ENCODE data around the gene NAP1L4.
A peak's percentile ranks its signal among the peaks of the same experiment; 100 is the strongest.
"Not testable (repeated sequence)": the region's sequence is repeated elsewhere in the genome, so short reads cannot be mapped to it uniquely, and the experiment has no call there.

The NAP1L4 gene

GRCh38 chr11:2921261-2921660, 70.9 kb downstream of the NAP1L4 start:
- DNase-seq, result no peak

DNA sequence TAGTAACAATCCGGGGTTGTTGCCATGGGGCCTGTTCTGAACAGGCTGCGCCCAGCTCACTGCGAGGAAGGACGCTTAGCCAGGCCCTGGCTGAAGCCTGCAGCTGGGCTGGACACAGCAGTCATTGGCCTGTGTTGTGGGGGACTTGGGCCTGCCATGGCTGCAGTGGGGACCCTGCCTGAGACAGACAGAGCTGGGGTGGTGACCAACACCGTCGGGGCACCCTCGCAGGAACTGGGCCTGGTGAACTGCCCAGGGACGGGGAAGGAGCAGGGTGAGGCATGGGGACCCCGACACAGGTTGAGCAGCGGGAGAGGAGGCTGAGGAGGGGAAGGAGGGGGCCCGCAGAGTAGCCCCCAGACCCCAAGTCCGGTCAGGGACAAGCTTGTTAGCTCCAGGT, 71.8 kb downstream of the NAP1L4 start:
- DNase-seq, result no peak

DNA sequence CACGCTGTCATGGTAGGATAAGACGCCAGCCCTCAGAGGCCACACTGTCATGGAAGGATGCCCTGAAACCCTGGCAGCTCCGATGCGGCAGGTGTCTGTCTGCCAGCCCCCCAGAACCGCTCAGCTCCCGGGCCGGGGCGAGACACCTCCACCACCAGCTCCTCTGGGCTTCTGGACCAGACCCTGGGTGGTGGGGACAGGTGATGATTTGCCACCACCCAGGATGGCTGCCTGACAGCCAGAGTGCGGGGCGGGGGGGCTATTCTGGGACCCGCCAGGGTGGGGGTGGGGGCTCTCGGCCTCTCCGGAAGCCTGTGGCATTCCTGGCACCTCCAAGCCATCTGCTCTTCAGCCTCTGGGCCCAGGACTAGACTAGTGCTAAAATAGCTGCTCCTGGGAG, 72.3 kb downstream of the NAP1L4 start:
- no peak for DNase-seq

GRCh38 chr11:2919188-2919587, 72.9 kb downstream of the NAP1L4 start:
- no peak for DNase-seq

GRCh38 chr11:2917842-2918490, 74.2 kb downstream of the NAP1L4 start:
- DNase-seq, result no peak

DNA sequence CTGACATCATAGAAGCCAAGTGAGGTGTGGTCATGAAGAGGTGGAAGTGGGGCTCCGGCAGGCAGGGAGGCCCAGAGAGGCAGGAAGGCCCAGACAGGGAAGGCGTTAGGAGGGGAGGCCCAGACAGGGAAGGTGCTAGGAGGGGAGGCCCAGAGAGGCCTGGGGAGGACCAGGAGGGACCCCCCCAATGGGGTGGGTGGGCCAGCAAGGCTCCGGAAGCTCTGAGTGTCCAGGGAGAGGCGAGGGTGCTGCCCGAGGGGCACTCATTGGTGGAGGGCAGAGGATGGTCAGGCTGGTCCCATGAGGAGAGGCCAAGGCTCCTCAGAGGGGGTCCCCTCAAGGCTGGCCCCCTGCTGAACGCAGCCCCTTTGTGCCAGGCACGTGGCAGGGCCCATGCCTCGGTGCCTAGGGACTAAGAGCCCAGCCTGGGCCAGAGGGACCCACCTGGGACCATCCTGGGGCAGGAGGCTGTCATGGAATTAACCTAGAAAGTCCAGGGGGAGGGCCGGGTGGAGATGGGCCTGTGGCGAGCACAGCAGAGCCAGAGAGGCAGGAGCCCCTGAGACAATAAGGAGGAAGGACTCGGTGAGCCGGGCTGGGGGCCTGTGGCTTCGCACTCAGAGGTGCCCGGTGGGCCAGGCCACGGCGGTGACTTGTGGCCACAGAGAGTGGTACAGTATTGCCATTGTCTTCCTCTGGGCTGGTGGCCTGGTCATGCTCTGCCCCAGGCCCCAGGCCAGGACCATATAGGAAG, 75.1 kb downstream of the NAP1L4 start:
- no peak for DNase-seq

- DNase-seq, result no peak
These were observed 75.8 kb downstream of the NAP1L4 start for GRCh38 chr11:2916114-2916891.

- no peak for DNase-seq
These were observed 76.7 kb downstream of the NAP1L4 start for GRCh38 chr11:2915473-2915872.

GRCh38 chr11:2914455-2915195, 77.5 kb downstream of the NAP1L4 start:
- DNase-seq, result peak; percentile 33

DNA sequence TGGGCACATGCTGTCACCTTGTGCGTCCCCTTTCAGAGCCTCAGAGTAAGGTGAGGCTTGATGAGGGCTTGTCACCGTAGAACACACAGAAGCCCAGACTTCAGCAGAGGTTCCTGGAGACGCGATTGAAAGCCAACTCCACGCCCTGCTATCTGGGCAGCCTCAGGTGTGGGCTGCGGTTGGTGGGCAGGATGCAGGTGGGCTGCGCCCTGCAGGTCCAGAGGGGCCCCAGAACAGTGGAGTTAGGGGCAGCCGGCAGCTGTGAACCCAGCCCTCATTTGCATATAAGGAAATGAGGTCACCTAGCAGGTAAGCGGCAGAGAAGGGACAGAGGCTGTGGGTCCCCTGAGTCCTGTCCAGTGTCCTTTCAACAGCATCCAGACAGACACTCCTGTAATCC, 78.4 kb downstream of the NAP1L4 start:
- DNase-seq, result no peak

GRCh38 chr11:2913019-2913431, 79.1 kb downstream of the NAP1L4 start:
- DNase-seq, result no peak

DNA sequence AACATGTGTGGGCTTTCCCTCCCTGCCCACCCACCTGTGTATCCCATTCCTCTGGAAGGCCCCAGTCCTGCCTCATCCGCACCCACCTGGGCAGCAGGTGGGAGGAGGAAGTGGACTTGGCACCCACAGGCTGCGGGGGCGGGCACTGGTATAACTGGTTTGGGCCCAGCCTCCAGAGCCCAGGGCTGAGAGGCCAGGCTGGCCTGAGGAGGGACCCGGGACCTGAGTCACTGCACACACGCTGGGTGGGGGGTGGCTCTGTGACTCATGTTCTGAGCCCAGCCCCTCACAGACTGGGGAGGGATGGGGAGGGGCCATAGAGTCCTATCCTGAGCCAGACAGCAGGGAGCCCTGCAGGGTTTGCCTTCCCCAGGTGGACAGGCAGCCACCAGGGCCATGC, 79.6 kb downstream of the NAP1L4 start:
- DNase-seq, result no peak

GRCh38 chr11:2911785-2912391, 80.2 kb downstream of the NAP1L4 start:
- no peak for DNase-seq

DNA sequence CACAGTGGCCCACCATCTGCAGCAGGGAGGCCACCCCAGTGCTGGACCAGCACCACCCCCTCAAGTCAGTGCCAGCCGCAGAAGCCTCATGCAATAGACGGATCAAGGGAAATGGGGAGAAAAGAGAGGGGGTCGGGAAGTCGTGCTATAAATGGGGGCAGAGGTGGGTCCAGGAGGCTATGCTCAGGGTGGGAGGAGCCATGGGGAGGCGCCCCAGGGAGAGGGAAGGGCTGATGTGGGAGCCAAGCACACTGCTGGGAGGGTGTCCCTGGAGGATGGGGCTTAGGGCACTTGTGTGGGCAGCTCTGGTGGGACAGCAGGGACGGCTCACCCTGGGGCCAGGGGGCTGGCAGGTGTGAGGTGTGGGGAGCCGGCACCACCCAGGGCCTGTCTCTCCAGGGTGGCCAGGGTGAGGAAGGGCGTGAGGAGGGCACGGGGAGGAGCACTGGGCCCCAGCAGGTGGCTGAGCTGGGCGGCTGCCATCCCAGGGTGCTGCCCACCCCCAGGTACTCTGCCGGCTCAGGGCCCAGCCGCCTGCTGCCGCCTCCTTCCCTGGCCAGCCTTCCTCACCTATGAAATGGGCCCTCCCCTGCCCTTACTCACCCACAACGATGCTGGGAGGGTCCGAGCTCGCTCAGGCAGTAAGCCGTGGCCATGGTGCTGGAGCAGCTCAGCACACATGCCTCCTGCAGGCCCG, 80.9 kb downstream of the NAP1L4 start:
- DNase-seq, result no peak

DNA sequence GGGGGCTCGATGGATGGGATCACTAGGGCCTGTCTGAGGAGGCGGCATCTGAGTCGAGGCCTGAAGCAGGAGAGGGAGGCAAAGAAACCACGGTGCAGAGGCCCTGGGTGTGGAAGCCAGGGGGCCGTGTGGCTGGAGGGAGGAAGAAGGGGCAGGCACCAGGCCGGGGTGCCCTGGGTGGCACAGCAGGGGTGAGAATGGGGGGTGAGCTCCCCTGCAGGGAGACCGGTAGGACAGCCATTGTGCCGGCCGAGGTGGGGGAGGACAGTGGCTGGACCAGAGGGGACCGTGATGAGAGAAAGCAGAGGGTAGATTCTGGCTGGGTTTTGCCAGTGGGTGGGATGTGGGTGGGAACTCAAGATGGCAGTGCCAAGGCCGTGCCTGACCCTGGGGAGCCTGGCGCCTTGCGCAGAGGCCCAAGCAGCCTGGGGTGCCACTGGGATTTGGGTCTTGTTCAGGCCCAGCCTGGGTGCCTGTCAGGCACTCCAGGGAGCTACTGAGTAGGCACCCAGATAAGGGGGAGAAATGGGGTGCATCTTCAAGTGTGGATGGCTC, 81.7 kb downstream of the NAP1L4 start:
- DNase-seq, result no peak

- DNase-seq, result no peak
These were observed 82.8 kb downstream of the NAP1L4 start for GRCh38 chr11:2909133-2909902.

DNA sequence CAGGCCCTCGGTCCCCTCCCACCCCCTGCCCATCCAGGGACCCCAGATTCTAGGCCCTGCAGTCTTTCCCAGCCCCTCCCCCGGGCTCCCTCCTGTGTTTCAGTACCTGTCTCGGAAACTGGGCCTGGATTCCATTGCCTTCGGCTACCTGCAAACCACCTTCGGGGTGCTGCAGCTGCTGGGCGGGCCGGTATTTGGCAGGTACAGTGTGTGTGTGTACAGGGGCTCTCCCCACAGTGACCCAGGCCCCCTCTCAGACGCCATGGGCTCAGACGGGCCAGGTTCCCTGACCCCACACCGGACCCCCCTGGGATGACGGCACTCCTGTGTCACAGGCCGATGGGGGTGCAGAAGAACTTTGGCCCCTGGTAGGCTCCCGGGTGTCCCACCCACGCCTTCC, 84.0 kb downstream of the NAP1L4 start:
- DNase-seq, result no peak

GRCh38 chr11:2905299-2905698, 86.8 kb downstream of the NAP1L4 start:
- not testable (repeated sequence) for DNase-seq

DNA sequence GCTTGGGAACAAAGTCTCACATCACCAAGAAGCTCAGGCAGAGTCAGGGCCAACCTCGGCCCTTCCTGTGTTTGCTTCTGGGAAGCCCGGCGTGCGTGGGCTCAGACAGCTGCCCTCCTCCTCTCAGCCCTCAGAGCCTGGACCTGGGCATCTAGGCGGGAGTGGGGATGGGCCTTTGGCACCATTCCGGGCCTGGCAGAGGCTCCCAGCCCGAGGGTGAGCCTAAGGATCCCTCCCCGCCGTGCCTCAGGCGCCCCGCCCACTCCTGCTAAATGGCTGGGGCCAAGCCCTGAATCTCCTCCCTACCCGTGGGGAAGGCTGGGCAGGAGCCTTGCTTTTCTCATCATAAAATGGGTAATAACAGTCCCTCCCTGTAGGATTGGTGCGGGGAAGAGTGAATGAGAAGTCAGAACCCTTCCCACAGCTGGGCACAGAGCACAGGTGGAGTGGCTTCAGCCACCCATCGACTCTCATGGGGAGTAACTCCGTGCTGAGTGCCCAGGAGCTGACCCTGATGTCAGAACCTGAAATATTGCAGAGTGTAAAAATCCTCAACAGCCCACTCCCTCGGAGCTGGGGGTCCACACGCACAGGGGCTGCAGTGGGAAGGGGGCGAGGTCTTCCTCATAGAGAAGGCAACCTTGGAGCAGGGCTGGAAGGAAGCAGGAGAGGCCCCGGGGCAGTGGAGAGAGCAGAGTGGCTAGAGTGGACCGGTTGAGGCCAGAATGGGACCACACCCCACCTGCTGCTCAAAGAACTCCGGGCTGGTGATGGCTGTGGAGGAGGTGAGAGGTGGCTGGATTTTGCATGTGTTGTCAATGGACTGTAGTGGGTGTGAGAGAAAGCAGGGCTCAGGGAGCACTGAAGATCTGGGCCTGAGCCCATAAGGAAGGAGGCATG, 87.7 kb downstream of the NAP1L4 start:
- no peak for DNase-seq

GRCh38 chr11:2903672-2904011, 88.5 kb downstream of the NAP1L4 start:
- no peak for DNase-seq
